GM21786 (cell line): ENCODE results near the gene IZUMO1.
"Not testable (repeated sequence)": the region's sequence is repeated elsewhere in the genome, so short reads cannot be mapped to it uniquely, and the experiment has no call there.

ENCODE experiments used
- ATAC-seq: cut with Tn5 transposase; IDR thresholded peaks from one replicate; pipeline ENCODE4 v1.9.1; 2021; ENCODE audit not compliant: unreplicated experiment

Gene IZUMO1

DNA sequence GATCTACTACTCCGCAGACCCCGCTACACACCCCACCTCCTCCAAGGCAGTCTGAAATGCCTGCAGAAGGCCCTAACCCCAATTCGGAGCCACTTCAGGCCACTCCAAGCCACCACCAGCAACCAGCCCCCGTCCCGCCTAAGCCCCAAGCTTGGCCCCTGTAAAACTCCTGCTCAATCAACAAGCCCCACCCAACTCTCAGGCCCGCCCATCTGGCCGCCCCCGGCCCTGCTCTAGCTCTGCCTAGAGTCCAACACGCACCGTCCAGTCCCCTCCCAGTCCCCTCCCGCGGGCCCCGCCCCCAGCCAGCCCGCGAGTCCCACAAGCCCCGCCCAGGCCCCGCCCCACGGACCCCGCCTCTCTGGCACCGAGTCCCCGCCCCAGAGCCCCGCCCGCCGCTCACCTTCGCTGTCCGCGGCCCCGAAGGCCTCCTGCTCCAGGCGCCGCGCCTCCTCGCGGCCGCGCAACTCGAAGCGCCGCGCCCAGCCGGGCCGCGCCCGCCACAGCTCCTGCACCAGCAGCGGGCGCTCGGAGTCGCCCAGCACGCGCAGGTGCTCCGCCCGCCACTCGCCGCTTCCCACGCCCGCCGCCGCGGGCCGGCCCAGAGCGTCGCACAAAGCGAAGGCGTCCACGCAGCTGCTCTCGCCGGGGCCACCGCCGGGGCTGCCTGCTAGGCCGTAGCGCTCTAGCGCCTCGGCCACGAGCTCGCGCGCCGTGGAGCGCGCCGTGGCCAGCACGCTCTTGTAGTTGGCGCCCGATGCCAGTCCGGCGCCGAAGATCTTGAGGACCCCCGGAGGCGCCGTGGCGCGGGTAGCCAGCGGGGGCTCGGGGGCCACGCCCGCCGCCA, 7.9 kb downstream of the IZUMO1 start:
- peak; percentile 61 for ATAC-seq

DNA sequence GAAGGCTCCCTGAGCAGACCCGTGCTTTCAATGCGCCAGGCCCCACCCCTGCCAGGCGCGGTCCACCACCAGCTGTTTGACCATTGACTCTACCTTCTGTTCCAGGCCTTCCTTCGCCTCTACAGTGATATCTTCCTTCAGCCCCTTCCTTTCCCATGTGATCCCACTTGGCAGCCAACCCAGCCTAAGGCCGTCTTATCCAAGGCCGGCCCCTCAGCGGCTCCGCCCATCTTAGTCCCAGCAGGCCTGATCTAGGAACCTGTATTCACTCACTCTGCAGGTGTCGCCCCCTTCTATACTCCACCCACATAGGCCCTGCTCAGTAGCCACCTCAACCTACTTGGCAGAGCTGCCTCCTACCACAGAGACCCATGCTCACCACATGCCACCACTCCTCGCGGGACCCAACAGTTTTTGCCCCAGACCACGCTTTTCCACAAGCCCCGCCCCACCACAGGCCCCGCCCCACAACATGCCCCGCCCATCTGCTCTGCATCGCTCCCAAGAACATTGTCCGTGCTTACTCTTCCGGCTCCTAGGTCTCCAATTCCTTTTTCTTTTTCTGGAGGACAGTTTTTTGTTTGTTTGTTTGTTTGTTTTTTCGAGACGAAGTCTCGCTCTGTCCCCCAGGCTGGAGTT, 9.2 kb downstream of the IZUMO1 start:
- no peak for ATAC-seq

DNA sequence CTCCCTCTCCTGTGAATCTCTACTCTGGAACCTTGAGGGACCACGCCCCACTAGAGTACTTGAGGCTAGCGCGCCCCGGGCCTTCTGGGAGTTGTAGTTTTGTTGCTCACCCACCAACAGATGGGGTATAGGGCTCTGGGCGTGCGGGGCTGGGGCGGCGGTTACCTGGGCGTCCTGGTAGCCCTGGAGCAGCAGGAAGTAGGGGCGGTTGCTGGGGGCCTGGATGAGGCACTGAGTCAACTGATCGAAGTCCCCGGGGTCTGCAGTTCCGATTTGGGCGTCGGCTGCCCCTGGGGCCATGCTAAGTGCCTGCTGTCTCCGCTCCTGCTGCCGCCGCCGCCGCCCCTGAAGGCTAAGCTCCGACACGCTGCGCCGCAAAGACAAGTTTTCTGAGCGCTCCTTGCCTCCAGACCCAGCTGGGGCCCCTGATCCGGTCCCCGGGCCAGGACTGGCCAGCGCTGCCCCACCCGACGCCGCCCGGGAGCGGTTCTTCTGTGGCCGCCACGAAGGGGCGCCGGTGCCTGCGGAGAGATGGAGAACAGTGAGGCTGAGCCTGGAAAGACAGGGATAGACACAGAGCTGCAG, 11.6 kb downstream of the IZUMO1 start:
- ATAC-seq: no peak

- no peak for ATAC-seq
Observed at GRCh38 chr19:48734625-48735024, 12.1 kb downstream of the IZUMO1 start.

DNA sequence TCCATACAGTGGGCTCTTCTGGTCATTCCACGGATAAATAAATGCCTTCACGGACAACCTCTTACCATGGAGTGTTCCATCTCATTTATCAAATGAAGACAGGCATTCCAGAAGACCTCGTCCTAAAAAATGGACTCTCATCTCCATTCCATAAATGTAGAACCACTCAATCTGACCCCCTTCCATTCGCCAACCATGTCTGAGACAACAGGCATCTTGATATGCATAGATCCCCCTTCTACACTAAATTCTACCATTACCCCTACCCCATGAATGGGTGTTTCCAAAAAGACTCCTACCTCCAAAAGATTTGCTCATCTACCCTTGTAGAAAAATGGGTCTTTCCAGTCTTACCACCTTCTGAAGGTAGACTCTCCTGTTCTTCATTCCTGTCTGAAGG, 15.3 kb downstream of the IZUMO1 start:
- no peak for ATAC-seq

- no peak for ATAC-seq
Observed at GRCh38 chr19:48728911-48729664, 17.6 kb downstream of the IZUMO1 start.

GRCh38 chr19:48726556-48726955, 20.2 kb downstream of the IZUMO1 start:
- no peak for ATAC-seq

DNA sequence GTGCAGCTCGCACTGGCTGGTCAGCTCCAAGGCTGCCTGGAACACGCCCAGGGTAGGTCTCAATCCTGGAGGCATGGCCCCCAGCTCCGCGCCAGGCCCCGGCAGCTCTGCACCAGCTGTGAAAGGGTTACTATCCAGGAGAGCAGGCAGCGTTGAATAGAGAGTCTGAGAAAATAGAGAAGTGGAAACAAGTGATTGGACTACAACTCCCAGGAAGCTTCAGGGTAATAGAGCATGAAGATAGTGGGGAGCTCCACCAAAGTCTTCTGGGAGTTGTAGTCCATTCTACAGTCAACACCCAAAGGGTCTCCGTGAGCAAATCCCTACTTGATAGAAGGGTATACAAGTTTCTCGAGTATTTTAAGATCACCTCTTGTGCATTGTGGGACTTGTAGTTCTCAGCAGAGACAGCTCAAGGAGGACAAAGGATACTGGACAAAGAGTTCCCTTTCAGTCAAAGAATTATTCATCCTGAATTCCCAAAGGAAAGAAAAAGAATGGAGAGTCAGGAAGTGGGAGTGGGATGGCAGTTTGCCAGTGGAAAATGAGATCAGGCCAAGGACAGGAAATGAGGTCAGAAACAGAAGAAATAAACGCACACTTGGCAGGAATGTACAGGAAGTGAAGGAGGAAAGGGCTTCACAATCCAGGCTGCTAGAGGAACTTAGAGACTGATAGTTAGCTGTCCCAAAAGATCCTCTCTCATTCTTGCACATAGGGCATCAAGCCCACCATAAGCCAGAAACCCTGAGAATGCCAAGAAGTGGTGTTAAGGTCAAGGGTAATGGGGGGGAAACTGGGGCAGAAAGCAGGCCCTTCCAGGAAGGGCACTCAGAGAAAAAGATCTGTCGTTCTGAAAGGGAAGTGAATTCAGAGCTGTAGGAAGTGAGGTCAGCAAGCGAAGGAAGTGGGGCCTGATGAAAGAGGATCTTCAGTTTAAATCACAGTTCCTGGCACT, 21.6 kb downstream of the IZUMO1 start:
- no peak for ATAC-seq

DNA sequence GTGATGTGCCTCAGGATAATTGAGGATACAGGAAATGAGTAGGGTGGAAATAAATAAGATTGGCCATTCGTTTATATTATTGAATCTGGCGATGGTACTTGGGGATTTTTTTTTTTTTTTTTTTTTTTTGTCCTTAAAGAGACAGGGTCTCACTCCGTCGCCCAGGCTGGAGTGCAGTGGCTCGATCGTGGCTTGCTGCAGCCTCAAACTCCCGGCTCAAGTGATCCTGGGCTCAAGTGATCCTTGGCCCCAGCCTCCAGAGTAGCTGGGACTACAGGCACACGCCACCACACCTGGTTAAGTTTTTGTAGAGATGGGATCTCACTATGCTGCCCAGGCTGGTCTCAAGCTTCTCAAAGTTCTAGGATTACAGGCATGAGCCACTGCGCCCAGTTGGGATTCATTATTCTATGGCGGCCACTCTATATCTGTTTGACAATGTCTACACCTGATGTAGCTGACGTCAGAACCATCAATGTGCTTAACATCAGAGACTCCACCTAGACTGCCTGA, 24.5 kb downstream of the IZUMO1 start:
- ATAC-seq: no peak

GRCh38 chr19:48720613-48721296, 26.0 kb downstream of the IZUMO1 start:
- peak; percentile 73 for ATAC-seq

DNA sequence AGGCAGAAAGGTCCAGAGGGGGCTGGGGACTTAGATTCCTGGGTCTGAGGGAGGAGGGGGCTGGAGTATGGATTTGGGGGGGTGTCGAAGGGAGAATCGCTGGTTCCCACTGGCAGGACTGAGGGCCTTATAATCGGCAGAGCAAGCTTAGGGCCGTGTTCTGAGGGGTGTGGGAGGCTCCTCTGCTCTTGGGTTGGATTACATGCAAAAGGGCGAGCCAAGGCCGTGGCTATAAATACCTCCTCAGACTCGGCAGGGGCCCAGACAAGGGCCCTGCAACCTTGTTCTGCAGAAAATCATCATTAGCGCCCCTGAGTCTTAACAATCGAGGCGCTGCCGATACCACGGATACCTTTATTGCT, 26.5 kb downstream of the IZUMO1 start:
- ATAC-seq: no peak

DNA sequence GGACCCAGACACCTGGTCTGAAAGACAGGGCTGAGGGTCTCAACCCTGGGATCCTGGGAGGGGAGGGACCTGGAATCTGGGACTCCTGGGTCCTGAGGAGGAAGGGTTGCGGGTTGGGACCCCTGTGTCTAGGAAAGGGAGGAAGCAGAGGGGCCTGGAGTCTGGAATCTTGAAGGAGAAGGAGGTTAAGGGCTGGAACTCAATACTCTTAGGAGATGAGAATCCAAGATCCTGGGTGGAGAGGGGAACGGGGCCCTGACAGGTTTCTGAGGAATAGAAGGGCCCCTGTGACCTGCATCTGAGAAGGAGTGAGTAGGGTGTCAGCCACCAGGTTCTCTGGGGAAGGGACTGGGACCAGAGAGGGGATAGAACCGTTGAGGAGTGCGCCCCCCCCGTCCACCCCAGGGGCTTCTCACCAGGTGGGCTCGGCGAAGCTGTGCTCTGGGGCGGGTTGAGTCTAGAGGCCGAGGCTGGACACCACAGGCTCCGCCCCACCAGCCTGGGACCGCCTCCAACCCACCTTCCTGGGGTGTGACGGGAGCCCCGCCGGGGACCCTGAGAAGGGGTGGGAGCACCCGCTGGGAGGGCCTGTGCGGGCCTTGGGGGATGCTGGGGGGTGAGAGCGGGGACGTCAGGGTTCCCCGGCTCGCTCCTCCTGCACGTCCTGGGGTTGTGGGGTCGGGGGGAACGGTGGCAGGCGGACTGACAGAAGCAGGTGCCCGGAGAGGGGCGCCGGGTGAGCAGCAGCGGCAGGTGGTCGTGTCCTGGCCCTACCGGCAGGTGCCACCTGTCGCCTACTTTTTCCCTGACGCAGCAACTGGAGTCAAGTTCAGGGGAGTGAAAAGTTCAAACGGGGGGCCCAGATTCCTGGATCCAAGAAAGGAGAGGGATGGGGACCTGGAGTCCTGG, 27.2 kb downstream of the IZUMO1 start, which contains the start of gene MAMSTR:
MAMSTR (minus strand) TSS at position 463 of the 909 bp plus-strand sequence. CDS start 694 bp downstream, outside the sequence.
- no peak for ATAC-seq

- no peak for ATAC-seq
Observed at GRCh38 chr19:48718711-48719231, 27.9 kb downstream of the IZUMO1 start.

- ATAC-seq: not testable (repeated sequence)
Observed at GRCh38 chr19:48718106-48718505, 28.6 kb downstream of the IZUMO1 start.

GRCh38 chr19:48716562-48717291, 30.0 kb downstream of the IZUMO1 start:
- no peak for ATAC-seq

GRCh38 chr19:48715681-48716171, 31.0 kb downstream of the IZUMO1 start:
- ATAC-seq: no peak
